Keratinocyte (primary cell): ENCODE results near the gene NGEF.

Experiments
- EZH2 ChIP-seq: IDR thresholded peaks from one replicate; pipeline ENCODE4 v1.6.1; 2012; ENCODE audit warnings: inconsistent platforms, mild to moderate bottlenecking, low read length, moderate library complexity
- TF ChIP-seq, protein P1 (sequence below), 3 experiments: IDR thresholded peaks in 1 of 3; conservative IDR thresholded peaks in 1 of 3; optimal IDR thresholded peaks in 1 of 3; 2 replicates in 2 of 3; 3 replicates in 1 of 3; pipeline versions ENCODE3 to v1.5.1; 2011; ENCODE audit warnings: low read length in 3 of 3, mild to moderate bottlenecking in 3 of 3, moderate library complexity in 2 of 3, control low read depth in 1 of 3, inconsistent platforms in 1 of 3; ENCODE audit not compliant: insufficient read depth in 2 of 3; ENCODE audit errors: extremely low read depth in 1 of 3

DNA sequence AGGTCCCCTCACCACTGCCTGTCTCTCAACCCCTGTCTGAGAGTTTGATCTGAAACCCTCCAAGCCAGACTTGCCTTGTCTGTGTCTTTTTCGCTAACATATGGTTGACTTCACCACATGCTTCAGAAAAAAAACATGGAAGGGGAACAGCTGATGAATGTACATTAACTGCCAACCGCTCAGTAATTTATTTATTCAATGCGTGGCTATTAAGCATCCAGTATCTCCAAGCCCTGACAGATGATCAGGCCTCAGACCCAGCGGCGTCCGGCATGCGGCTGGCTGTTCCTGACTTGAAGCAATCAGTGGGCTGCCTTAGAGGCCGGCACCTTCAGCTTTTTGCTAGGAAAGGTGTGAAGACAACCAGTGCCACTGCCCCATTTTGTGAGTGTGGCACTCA, 62.3 kb downstream of the NGEF start:
- TF ChIP-seq, protein P1, sequence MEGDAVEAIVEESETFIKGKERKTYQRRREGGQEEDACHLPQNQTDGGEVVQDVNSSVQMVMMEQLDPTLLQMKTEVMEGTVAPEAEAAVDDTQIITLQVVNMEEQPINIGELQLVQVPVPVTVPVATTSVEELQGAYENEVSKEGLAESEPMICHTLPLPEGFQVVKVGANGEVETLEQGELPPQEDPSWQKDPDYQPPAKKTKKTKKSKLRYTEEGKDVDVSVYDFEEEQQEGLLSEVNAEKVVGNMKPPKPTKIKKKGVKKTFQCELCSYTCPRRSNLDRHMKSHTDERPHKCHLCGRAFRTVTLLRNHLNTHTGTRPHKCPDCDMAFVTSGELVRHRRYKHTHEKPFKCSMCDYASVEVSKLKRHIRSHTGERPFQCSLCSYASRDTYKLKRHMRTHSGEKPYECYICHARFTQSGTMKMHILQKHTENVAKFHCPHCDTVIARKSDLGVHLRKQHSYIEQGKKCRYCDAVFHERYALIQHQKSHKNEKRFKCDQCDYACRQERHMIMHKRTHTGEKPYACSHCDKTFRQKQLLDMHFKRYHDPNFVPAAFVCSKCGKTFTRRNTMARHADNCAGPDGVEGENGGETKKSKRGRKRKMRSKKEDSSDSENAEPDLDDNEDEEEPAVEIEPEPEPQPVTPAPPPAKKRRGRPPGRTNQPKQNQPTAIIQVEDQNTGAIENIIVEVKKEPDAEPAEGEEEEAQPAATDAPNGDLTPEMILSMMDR (optimal IDR thresholded peaks at IDR 0.05 in 1 of 3, IDR thresholded peaks at IDR 0.05 in 1 of 3, conservative IDR thresholded peaks at IDR 0.05 in 1 of 3; ENCODE audit: extremely low read depth in 1 of 3, insufficient read depth in 2 of 3, low read length in 3 of 3) = no peak
- no peak for TF ChIP-seq EZH2
